Measurements from ENCODE around the gene VAMP8. TPM values are rescaled to one million over a fixed set of nuclear protein-coding genes. Genes with fewer than 3 reads are reported as not detected.
A peak's percentile ranks its signal among the peaks of the same experiment; 100 is the strongest.

VAMP8 gene
- total and polyA plus RNA-seq, 4 donors, result 29.2 to 140 (median 79.4) TPM

DNA sequence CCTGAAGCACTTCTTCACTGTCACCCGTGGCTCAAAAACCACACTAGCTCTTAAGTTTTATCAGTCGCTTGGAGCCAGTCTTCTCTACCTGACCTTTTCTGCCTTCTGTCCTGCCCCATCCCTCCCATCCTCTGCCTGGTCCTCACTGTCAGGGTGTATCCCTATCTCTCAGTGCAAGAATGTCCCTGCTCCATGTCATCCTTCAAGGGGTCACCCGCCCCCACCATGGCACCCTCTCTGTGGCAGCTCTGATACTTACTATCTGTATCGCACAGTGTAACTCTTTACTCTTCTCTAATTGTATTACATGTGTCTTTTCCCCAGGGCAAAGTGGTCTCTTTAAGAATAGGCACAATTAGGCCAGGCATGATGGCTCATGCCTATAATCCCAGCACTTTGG lies 11.3 kb downstream of the VAMP8 start:
- 82% methylated on average over 4 of the region's 4 CpGs for WGBS
- Histone ChIP-seq H3K4me3 (ENCODE audit: low read depth in 1 of 3, low read length in 3 of 3) (no peak overlapping the region), H3K36me3 (ENCODE audit: control insufficient read depth in 4 of 4, insufficient read depth in 3 of 4, low read depth in 1 of 4, low read length in 3 of 4) (no peaks in the 10 kb centered on the region), H3K9me3 (ENCODE audit: control insufficient read depth in 4 of 4, low read length in 3 of 4) (no peaks in the 10 kb centered on the region), H3K27me3 (ENCODE audit: control insufficient read depth in 4 of 4, insufficient read depth in 4 of 4, low read length in 3 of 4) (no peaks in the 10 kb centered on the region), H3K27ac (ENCODE audit: low read depth in 1 of 2, low read length in 2 of 2) (peak overlapping the region; percentile 32 to 74), H3K4me1 (ENCODE audit: control insufficient read depth in 4 of 4, insufficient read depth in 4 of 4, low read length in 3 of 4) (peaks cover 12 to 43% (median 30%) of the 10 kb centered on the region in 4 donors), H3K9ac (ENCODE audit: low read depth in 1 of 2, low read length in 2 of 2) (no peak overlapping the region)
- TF ChIP-seq ZBTB33 (IDR thresholded peaks at IDR 0.05) (no peak), FOXA1 (IDR thresholded peaks at IDR 0.05) (no peak), HNF4A (conservative IDR thresholded peaks at IDR 0.05) (no peak), JUND (IDR thresholded peaks at IDR 0.05) (no peak), RAD21 (IDR thresholded peaks at IDR 0.05) (no peak), FOXA2 (IDR thresholded peaks at IDR 0.05) (no peak), REST (IDR thresholded peaks at IDR 0.05) (no peak), GABPA (IDR thresholded peaks at IDR 0.05 in 1 of 2, conservative IDR thresholded peaks at IDR 0.05 in 1 of 2) (no peak), YY1 (IDR thresholded peaks at IDR 0.05) (no peak), SP1 (IDR thresholded peaks at IDR 0.05) (no peak), EGR1 (IDR thresholded peaks at IDR 0.05; ENCODE audit: low read depth in 2 of 2) (no peak), TAF1 (conservative IDR thresholded peaks at IDR 0.05) (no peak), RXRA (IDR thresholded peaks at IDR 0.05) (no peak), HNF4G (IDR thresholded peaks at IDR 0.05) (no peak), NR2F2 (IDR thresholded peaks at IDR 0.05) (no peak), MAX (IDR thresholded peaks at IDR 0.05) (no peak)
- TF ChIP-seq, protein P1, sequence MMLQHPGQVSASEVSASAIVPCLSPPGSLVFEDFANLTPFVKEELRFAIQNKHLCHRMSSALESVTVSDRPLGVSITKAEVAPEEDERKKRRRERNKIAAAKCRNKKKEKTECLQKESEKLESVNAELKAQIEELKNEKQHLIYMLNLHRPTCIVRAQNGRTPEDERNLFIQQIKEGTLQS (IDR thresholded peaks at IDR 0.05), result no peak
- TF ChIP-seq, protein P2, sequence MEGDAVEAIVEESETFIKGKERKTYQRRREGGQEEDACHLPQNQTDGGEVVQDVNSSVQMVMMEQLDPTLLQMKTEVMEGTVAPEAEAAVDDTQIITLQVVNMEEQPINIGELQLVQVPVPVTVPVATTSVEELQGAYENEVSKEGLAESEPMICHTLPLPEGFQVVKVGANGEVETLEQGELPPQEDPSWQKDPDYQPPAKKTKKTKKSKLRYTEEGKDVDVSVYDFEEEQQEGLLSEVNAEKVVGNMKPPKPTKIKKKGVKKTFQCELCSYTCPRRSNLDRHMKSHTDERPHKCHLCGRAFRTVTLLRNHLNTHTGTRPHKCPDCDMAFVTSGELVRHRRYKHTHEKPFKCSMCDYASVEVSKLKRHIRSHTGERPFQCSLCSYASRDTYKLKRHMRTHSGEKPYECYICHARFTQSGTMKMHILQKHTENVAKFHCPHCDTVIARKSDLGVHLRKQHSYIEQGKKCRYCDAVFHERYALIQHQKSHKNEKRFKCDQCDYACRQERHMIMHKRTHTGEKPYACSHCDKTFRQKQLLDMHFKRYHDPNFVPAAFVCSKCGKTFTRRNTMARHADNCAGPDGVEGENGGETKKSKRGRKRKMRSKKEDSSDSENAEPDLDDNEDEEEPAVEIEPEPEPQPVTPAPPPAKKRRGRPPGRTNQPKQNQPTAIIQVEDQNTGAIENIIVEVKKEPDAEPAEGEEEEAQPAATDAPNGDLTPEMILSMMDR (IDR thresholded peaks at IDR 0.05; ENCODE audit: low read depth, low read length, missing input control), result no peak
- DNase-seq (ENCODE audit: low spot score), result no peak
